Measurements from ENCODE around the gene KDM4B. TPM values are rescaled to one million over a fixed set of nuclear protein-coding genes. Genes with fewer than 3 reads are reported as not detected.

The KDM4B gene
- total RNA-seq, 2 donors from 2014 or later, result 27.8 to 38.5 TPM

DNA sequence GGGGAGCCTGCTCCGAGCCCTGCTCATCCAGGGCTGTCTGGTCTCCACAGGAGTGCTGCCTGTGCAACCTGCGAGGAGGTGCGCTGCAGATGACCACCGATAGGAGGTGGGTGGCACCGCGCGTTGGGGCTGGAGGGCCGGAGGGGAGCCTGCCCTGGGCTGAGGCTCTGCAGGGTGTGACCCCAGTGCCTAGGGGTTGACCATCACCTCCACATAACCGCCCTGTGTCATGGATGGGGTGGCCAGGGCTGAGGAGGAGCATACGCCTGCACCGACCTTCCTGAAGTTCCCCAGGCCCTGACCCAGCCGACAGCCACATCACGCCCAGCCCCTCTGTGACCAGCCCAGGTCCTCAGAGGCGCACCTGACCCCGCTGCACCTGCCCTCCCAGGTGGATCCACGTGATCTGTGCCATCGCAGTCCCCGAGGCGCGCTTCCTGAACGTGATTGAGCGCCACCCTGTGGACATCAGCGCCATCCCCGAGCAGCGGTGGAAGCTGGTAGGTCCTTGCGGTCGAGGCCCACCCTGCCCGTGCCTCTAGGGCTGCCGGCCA, 168.7 kb downstream of the KDM4B start:
- H3K27ac Mint-ChIP-seq, result no peak overlapping the region
- DNase-seq, result peak; percentile 95

DNA sequence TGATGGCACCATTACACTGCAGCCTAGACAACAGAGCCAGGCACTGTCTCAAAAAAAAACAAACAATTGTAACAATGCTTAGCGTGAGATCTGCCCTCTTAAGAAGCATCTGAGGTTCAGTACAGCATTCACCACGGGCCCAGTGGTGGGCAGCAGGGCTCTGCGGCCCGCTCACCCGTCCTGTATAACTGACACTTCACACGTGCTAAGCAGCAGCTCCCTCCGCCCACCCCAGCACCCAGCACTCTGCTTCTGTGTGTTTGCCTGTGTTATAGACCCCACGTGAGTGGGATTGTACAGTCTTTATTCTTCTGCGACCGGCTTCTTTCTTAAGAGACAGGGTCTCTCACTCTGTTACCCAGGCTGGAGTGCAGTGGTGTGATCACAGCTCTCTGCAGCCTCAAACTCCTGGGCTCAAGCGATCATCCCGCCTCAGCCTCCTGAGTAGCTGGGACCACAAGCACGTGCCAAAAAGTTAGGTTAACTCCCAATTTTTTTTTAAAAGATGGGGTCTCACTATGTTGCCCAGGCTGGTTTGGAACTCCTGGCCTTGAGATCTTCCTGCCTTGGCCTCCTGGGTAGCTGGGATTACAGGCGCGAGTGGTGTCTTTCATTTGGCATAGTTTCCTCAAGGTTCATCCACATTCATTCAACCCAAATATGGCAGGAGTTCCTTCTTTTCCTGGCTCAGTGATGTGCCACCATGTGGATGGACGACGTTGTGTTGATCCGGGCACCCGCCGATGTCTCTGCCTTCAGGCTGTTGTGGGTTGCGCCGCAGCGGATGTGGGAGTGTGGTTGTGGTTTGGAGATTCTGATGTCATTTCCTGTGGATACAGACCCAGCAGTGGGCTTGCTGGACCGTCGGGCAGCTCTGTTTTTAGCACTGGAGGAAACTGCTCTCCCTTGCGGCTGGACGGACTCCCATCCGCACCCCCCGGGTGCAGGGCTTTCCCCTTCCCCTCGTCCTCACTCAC, 170.0 kb downstream of the KDM4B start:
- no peaks in the 10 kb centered on the region for H3K27me3 ChIP-seq (ENCODE audit: control insufficient read depth, insufficient read depth, low read length, poor library complexity, severe bottlenecking)
- H3K9ac ChIP-seq (ENCODE audit: extremely low read depth, low read length, poor library complexity, severe bottlenecking), result no peak overlapping the region
- no peak for DNase-seq
- peaks cover 20% of the 10 kb centered on the region for H3K36me3 ChIP-seq (ENCODE audit: control insufficient read depth, insufficient read depth, low read length)
- no peaks in the 10 kb centered on the region for H3K4me1 Mint-ChIP-seq
- TF ChIP-seq, protein P1, sequence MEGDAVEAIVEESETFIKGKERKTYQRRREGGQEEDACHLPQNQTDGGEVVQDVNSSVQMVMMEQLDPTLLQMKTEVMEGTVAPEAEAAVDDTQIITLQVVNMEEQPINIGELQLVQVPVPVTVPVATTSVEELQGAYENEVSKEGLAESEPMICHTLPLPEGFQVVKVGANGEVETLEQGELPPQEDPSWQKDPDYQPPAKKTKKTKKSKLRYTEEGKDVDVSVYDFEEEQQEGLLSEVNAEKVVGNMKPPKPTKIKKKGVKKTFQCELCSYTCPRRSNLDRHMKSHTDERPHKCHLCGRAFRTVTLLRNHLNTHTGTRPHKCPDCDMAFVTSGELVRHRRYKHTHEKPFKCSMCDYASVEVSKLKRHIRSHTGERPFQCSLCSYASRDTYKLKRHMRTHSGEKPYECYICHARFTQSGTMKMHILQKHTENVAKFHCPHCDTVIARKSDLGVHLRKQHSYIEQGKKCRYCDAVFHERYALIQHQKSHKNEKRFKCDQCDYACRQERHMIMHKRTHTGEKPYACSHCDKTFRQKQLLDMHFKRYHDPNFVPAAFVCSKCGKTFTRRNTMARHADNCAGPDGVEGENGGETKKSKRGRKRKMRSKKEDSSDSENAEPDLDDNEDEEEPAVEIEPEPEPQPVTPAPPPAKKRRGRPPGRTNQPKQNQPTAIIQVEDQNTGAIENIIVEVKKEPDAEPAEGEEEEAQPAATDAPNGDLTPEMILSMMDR (conservative IDR thresholded peaks at IDR 0.05), result no peak
- WGBS, 2 experiments (ENCODE audit: insufficient coverage in 1 of 2, insufficient read length in 1 of 2), result 96% methylated on average over 20 to 30 of the region's 30 CpGs
- no peak overlapping the region for H3K27ac Mint-ChIP-seq
- H3K4me3 Mint-ChIP-seq, result no peak overlapping the region
- H3K9me3 ChIP-seq (ENCODE audit: control insufficient read depth, low read length), result no peaks in the 10 kb centered on the region
- no peaks in the 10 kb centered on the region for H3K4me1 ChIP-seq (ENCODE audit: control insufficient read depth, insufficient read depth, low read length)
- no peak overlapping the region for H3K4me3 ChIP-seq (ENCODE audit: low read length)
- no peak overlapping the region for H3K27ac ChIP-seq (ENCODE audit: low read depth, low read length)
- no peaks in the 10 kb centered on the region for H3K27me3 Mint-ChIP-seq (ENCODE audit: insufficient read depth)
- no peaks in the 10 kb centered on the region for H3K9me3 Mint-ChIP-seq
- H3K36me3 Mint-ChIP-seq (ENCODE audit: low read depth), result peaks cover 34% of the 10 kb centered on the region

More for the DNA sequence above, 168.7 kb downstream of the KDM4B start:
- peaks cover 20% of the 10 kb centered on the region for H3K36me3 ChIP-seq (ENCODE audit: control insufficient read depth, insufficient read depth, low read length)
- no peak overlapping the region for H3K9ac ChIP-seq (ENCODE audit: extremely low read depth, low read length, poor library complexity, severe bottlenecking)
- peaks cover 30% of the 10 kb centered on the region for H3K36me3 Mint-ChIP-seq (ENCODE audit: low read depth)
- H3K9me3 ChIP-seq (ENCODE audit: control insufficient read depth, low read length), result no peaks in the 10 kb centered on the region
- H3K4me1 Mint-ChIP-seq, result no peaks in the 10 kb centered on the region
- WGBS, 2 experiments (ENCODE audit: insufficient coverage in 1 of 2, insufficient read length in 1 of 2), result 82 to 83% methylated on average over 24 to 29 of the region's 29 CpGs
- H3K4me3 ChIP-seq (ENCODE audit: low read length), result no peak overlapping the region
- H3K27ac ChIP-seq (ENCODE audit: low read depth, low read length), result no peak overlapping the region
- H3K4me3 Mint-ChIP-seq, result no peak overlapping the region
- H3K27me3 ChIP-seq (ENCODE audit: control insufficient read depth, insufficient read depth, low read length, poor library complexity, severe bottlenecking), result no peaks in the 10 kb centered on the region
- TF ChIP-seq, protein P1 (conservative IDR thresholded peaks at IDR 0.05), result peak; percentile 79
- no peaks in the 10 kb centered on the region for H3K4me1 ChIP-seq (ENCODE audit: control insufficient read depth, insufficient read depth, low read length)
- no peaks in the 10 kb centered on the region for H3K27me3 Mint-ChIP-seq (ENCODE audit: insufficient read depth)
- H3K9me3 Mint-ChIP-seq, result no peaks in the 10 kb centered on the region

DNA sequence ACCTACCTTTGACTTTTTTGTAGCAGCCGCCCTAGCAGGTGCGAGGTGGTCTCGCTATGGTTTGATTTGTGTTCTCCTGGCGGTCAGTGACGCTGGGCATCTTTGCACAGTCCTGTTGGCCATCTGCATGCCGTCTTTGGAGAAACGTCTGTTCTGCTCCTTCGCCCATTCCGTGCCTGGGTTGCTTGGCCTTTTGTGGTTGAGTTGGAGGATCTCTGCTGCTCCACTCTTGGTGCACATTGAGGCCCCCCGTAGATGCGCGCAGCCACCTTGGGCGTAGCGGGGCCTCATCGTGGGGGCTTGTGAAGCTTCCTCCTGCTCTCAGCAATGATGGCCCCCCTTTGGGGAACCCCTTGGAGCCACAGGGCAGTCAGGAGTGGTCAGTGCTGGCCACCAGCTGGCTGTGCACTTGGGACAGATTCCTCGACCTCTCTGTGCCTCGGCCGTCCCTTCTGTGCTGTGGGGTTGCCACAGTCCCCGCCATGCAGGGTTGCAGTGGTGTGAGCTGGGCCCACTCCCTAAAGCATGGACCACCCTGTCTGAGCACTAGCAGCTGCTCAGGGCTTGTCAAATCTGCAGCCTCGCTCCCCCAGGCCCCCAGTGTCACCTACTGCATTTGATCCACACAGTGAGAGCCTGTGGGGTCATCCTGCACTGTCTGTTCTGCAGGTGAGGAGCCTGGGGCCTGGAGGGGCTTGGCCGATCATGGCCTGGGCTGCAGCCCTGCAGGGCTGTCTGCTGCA, 170.8 kb downstream of the KDM4B start:
- no peak overlapping the region for H3K27ac Mint-ChIP-seq
- no peaks in the 10 kb centered on the region for H3K4me1 Mint-ChIP-seq
- Histone ChIP-seq H3K27me3 (ENCODE audit: control insufficient read depth, insufficient read depth, low read length, poor library complexity, severe bottlenecking) (no peaks in the 10 kb centered on the region), H3K27ac (ENCODE audit: low read depth, low read length) (no peak overlapping the region), H3K36me3 (ENCODE audit: control insufficient read depth, insufficient read depth, low read length) (peaks cover 20% of the 10 kb centered on the region), H3K9me3 (ENCODE audit: control insufficient read depth, low read length) (no peaks in the 10 kb centered on the region), H3K4me1 (ENCODE audit: control insufficient read depth, insufficient read depth, low read length) (no peaks in the 10 kb centered on the region), H3K9ac (ENCODE audit: extremely low read depth, low read length, poor library complexity, severe bottlenecking) (no peak overlapping the region), H3K4me3 (ENCODE audit: low read length) (no peak overlapping the region)
- H3K27me3 Mint-ChIP-seq (ENCODE audit: insufficient read depth), result no peaks in the 10 kb centered on the region
- TF ChIP-seq, protein P1 (conservative IDR thresholded peaks at IDR 0.05), result no peak
- no peaks in the 10 kb centered on the region for H3K9me3 Mint-ChIP-seq
- WGBS, 2 experiments (ENCODE audit: insufficient coverage in 1 of 2, insufficient read length in 1 of 2), result 94 to 95% methylated on average over 20 to 21 of the region's 21 CpGs
- DNase-seq, result no peak
- no peak overlapping the region for H3K4me3 Mint-ChIP-seq
- peaks cover 29% of the 10 kb centered on the region for H3K36me3 Mint-ChIP-seq (ENCODE audit: low read depth)
